Measurements from ENCODE around the gene MAP3K20.
"Not testable (repeated sequence)": the region's sequence is repeated elsewhere in the genome, so short reads cannot be mapped to it uniquely, and the experiment has no call there.

The MAP3K20 gene

GRCh38 chr2:173238831-173239230 lies 163.2 kb downstream of the MAP3K20 start:
- no peak for DNase-seq

DNA sequence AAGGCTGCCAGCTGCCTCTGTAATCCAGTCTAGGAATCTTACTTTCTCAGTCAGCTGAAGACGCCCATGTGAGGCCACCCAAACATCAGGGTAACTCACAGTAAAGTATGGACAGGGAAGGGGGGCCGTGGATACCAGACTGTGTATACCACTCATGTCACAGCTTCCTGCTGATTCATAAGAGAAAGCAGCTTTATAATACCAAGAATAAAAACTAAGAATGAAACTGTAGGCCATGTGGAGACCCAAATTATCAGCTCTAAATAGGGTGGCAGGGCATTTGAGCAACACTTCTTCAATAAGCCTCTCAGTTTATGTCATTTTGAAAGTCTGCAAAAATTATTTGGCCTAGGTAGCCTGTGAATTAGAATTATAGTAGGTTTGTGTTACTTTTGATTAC lies 164.0 kb downstream of the MAP3K20 start:
- DNase-seq, result no peak

DNA sequence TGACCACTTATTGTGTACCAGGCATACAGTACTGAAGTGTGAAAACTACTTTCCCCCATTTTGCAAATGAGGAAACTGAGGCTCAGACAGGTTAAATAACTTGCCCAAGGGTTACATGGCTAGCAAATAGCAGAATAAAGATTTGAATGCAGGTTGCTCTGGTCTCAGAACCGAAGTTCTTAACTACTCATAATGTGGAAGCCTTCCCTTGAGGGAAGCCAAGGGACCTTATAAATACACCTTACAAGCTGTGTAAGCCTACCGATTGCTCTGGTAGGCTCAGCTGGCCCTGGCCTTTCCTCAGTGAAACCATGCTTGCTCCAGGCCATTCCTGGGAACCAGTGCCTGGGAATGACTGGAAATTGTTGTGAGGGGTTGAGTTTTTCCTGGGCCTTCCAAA lies 164.4 kb downstream of the MAP3K20 start:
- DNase-seq, result no peak

DNA sequence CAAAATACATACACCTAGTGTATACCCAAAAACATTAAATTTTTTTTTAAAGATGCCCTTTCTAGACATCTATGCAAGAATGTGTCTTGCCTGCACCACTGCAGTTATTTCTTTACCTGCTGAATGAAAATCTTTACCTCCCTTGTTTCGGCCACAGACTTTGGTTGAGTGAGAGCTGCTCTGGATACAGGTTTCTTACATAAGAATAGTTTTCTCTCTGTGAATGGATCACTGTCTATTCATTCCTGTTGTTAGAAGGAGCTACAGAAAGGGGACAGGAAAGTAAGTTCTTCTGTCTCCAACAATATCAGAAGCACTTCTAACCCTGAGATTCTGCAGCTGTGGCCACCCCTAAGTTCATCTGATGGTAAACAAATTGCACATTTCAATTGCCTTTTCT lies 166.0 kb downstream of the MAP3K20 start:
- no peak for DNase-seq

- DNase-seq, result no peak
Observed at GRCh38 chr2:173247156-173247555, 171.5 kb downstream of the MAP3K20 start.

DNA sequence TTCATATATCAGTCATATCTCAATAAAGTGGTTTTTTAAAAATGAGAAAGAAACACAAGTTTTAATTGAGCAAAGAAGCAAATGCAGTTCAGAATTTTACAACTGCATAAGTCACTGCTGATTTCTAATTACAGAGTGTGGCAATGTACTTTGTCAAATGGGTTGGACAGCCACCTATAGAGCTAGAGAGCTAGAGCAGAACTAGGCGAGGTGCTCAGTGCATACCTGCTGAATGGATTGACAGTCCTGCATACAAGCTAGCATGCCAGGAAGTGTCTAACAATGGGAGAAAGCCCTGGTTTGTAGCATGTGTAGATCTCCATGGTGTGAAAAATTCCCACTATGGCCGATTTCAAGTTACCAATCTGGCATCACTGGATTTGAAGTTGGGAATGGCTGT lies 172.7 kb downstream of the MAP3K20 start:
- no peak for DNase-seq

DNA sequence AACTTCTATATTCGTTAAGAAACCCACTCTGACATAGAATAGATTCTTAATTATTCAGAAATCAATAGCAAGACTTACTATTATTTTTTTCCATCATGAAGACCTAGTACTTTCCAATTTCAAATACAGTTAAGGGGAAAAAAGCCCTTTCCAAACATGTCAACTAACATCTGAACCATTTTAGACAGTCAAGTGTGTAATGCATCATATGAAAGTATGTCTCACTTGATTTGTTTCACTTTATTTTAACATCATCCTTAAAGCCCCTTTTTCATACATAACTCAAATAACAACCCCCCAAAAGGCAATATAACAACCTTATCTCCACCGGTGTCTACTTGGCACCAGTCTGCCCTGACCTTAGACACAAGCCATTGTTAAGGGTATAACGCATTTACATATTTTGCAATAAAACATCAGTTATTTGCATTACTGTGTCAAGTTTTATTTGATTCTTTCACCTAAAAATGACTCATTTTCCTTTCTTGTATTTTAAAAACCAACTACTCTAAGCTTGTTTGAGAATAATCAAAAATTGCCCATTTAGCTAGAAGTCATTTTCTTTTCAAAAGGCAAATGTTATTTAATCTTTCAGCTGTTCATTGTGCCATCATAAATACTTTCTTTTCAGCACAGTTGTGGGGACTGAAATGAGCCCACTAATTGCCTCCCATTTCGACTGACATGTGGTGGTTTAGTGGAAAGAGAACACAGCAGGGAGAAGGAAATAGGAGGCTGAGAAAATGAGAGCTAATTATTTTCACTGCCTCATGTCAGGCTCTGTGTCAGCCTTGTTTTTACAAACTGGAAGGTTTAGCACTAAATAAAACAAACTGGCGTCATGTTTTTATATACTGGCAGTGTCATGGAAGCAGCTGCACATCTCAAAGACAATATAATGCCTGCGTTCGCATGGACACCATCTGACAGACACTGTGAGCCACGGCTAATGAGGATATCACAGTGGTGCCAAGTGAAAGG lies 174.3 kb downstream of the MAP3K20 start:
- peak; percentile 73 for DNase-seq

DNA sequence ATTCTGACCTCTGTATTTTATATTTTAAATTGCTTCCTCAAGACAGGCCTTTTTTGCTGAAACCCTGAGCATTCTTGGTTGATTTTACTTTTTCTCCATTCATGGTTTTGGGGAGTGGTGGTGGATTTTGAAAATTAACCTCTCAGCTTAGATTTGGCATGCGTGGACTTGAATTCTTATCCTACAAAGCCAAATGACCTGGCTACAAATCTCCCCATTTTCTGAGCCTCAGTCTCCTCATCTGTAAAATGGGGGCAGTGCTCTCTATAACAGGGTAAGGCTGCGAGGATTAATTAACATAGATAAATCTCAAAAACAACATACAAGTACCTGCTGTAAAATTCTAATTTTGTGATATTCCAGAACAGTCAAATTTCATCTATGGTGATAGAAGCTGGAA lies 175.6 kb downstream of the MAP3K20 start:
- no peak for DNase-seq

DNA sequence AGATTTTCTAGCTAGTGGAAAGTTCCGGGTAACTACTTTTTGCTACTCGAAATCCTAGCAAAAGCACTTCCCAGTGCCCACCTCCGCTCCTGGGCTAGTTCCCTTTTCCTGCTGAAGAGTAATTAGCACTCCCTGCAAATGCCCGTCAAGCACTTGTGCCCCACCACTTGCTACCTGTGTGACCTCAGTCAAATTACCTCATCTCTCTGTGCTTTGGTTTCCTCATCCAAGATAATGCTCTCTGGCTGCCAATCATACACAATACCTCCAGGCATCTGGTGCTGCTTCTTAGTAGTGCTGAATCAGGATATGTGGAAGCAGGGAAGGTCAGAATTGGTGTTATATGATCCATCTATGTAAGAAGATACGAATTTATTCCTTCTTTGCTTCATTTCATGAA lies 176.9 kb downstream of the MAP3K20 start:
- peak; percentile 6 for DNase-seq

DNA sequence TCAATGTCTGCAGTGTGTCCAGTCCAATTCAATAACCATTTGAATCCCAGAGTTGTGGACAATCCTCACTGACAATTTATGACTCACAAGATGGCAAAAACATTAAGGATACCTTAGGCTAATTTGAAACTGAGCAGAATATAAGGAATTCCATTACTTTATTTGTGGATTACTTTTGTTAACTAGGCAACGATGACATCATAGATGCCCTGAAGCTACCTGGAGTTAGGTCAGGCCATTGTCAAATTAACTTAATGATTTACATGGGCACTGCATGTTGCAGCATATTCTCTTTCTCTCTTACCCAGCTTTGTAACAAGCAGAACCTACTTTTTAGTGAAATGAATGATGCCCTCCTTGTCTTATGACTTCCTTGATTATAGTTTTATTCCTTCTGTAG lies 179.0 kb downstream of the MAP3K20 start:
- no peak for DNase-seq

GRCh38 chr2:173258701-173259100 lies 183.1 kb downstream of the MAP3K20 start:
- DNase-seq, result no peak

DNA sequence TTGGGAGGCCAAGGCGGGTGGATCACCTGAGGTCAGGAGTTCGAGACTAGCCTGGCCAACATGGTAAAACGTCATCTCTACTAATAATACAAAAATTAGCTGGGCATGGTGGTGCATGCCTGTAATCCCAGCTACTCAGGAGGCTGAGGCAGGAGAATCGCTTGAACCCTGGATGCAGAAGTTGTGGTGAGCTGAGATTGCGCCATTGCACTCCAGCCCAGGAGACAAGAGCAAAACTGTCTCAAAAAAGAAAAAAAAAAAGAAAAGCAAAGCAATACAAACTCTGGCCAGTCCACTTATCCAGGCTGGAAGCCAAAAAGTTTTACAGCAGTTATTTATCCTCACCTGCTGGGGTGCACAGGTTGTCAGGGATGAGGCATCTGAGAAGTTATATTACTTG lies 186.7 kb downstream of the MAP3K20 start:
- DNase-seq, result not testable (repeated sequence)

DNA sequence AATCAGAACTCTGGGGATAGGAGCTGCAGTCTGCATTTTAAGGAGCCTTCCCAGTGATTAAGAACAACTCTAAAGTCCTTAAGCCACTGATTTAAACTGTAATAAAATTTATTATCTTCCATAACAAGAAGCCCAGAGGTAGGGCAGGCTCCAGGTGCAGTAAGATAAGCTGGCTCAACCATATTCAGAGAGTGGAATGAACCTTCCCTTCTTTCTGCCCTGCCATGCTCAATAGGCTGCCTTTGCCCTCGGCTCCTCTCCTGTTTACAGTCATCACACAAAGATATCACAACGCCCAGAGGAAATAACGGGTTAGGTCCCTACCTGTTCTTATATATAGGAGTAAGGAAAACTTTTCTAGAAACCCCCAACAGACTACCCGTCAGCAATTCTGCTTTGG lies 188.5 kb downstream of the MAP3K20 start:
- DNase-seq, result no peak

DNA sequence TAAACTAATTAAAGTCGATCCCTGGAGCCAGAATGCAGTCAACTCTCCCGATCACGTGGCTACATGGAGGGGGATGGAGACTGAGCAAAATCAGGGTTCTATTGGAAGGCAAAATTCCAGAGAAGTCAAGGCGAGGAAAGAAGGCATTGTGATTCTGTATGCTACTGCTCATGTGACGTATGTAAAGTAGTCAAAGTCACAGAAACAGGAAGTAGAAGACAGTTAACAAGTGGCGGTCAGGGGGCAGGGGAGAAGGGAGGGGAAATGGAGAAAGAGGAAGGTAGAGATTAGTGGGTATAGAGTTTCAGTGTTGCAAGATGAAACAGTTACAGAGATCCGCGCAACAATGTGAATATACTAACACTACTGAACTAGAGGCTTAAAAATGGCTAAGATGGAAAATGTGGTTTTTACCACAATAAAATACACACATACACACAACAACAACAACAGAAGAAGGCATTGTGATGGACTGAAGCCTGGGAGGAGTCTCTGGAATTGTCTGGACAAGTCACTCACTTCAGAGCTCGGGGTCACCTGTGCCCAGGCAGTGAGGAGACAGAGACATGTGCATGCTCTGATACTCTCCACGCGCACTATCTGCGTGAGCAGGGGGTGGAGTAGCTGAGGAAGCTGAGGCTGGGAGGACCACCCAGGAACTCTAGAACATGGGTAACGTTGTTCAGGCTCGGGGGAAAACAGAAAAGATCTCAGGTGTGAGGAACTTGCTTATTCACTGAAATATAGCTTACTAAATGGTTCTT lies 189.1 kb downstream of the MAP3K20 start:
- DNase-seq, result no peak

DNA sequence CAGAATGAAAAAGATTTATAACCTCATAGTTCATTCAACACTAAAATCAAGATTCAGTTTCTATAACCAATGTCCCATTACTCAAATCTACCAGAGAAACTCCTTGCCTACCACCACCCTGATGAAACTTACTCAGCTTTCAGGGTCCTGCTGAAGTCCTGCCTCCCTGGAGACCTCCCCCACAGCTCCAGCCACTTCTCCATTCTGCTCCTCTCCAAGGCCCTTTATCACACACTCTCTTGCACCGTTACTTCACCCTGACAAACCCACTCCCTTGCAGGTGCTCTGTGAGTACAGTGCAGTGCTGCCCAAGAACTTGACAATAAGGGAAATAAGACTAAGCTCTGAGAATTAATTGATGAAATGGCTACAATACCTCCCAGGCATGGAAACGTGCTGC lies 195.5 kb downstream of the MAP3K20 start:
- DNase-seq, result no peak

GRCh38 chr2:173271825-173272224 lies 196.2 kb downstream of the MAP3K20 start:
- DNase-seq, result no peak

- DNase-seq, result no peak
Observed at GRCh38 chr2:173272849-173273248, 197.2 kb downstream of the MAP3K20 start.

GRCh38 chr2:173278794-173279526 lies 203.3 kb downstream of the MAP3K20 start:
- DNase-seq, result no peak

DNA sequence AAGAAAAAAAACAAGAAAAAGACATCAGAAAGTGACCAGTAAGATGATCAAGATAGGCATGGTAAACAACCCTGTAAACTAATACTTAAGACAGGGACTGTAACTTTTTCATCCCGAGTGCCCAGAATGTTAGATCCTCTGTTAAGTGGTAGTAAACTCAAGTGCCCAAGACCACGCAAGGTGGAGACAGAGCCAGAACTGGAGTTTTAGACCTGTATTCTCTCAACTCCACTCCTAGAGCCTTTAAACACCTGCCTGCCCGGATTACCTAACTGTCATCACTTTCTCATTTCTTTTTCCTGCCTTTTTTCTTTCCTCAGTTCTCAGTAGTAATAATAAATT lies 203.9 kb downstream of the MAP3K20 start:
- no peak for DNase-seq

DNA sequence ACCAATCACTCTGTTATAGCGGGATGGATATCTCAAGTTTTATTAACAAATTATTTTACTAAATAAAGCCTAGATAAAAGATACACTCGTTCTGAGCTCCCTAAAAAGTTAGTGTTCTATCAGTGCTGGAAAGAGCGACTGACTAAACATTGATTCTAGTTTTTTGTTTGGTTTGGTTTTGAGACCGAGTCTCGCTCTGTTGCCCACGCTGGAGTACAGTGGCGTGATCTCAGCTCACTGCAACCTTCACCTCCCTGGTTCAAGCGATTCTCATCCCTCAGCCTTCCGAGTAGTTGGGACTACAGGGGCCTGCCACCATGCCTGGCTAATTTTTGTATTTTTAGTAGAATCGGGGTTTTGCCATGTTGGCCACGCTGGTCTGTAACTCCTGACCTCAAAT lies 205.2 kb downstream of the MAP3K20 start:
- no peak for DNase-seq

DNA sequence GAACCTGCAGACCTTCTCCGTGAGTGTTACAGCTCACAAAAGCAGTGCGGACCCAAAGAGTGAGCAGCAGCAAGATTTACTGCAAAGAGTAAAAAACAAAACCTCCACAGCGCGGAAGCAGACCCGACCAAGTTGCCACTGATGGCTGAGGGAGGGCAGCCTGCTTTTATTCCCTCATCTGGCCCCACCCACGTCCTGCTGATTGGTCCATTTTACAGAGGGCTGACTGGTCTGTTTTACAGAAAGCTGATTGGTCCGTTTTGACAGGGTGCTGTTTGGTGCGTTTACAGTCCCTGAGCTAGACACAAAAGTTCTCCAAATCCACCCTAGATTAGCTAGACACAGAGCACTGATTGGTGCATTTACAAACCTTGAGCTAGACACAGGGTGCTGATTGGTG lies 206.3 kb downstream of the MAP3K20 start:
- not testable (repeated sequence) for DNase-seq

DNA sequence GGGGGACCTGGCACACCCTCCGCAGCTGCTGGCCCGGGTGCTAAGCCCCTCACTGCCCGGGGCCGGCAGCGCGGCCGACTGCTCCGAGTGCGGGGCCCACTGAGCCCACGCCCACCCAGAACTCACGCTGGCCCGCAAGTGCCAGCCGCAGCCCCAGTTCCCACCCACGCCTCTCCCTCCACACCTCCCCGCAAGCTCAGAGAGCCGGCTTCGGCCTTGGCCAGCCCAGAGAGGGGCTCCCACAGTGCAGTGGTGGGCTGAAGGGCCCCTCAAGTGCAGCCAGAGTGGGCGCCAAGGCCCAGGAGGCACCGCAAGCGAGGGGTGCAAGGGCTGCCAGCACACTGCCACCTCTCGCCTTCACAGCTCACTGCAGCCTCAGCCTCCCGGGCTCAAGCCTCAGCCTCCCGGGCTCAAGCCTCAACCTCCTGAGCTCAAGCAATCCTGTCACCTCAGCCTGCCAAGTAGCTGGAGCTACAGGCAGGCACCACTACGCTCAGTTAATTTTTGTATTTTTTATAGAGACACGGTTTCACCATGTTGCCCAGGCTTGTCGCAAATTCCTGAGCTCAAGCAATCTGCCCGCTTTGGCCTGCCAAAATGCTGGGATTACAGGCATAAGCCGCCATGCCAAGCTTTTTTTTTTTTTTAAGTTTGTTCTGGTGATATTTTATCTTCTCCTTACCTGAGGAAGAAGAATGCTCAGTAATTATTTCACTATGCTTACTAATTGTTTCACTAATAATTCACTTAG lies 207.3 kb downstream of the MAP3K20 start:
- no peak for DNase-seq
